Stomach (tissue), 4 donors: ENCODE results near the gene KCNQ1.

Experiments used
- CTCF ChIP-seq, 7 experiments: fragments of 450-650 bp in 4 of 7; fragments of 200-600 bp in 3 of 7; sonication (generic) in 3 of 7; IDR thresholded peaks; one replicate each; pipeline ENCODE4 v1.5.1; 2016 to 2019; ENCODE audit warnings: antibody characterized with exemption in 7 of 7, control low read depth in 2 of 7, mild to moderate bottlenecking in 1 of 7
- EP300 ChIP-seq: sonication (generic); formaldehyde crosslinking; IDR thresholded peaks from one replicate; pipeline ENCODE4 v1.6.1; 2017; ENCODE audit warnings: antibody characterized with exemption
- POLR2A ChIP-seq, 4 donors: fragments of 450-650 bp; IDR thresholded peaks; one replicate each; pipeline ENCODE4 v1.6.1; 2016; ENCODE audit warnings: antibody characterized with exemption in 4 of 4, control low read depth in 2 of 4, mild to moderate bottlenecking in 1 of 4, moderate library complexity in 1 of 4
- POLR2AphosphoS5 ChIP-seq, 3 donors: sonication (generic); formaldehyde crosslinking; IDR thresholded peaks; one replicate each; pipeline ENCODE4 v1.6.1; 2016; ENCODE audit warnings: antibody characterized with exemption in 3 of 3

- no peak for TF ChIP-seq CTCF (IDR thresholded peaks at IDR 0.05)
- TF ChIP-seq POLR2A (IDR thresholded peaks at IDR 0.05), result no peak
- TF ChIP-seq POLR2AphosphoS5 (IDR thresholded peaks at IDR 0.05), result no peak
- no peak for TF ChIP-seq EP300
These were observed 291.9 kb downstream of the KCNQ1 start for GRCh38 chr11:2736577-2737225.
